ENCODE results near the gene TERT.
"Not testable (repeated sequence)": the region's sequence is repeated elsewhere in the genome, so short reads cannot be mapped to it uniquely, and the experiment has no call there.

The TERT gene

GRCh38 chr5:1277331-1277730, 17.5 kb downstream of the TERT start:
- no peak overlapping the region for H3K27ac ChIP-seq (replicated peaks; ENCODE audit: low read length)
- H4K8ac ChIP-seq (ENCODE audit: low read depth, low read length), result no peak overlapping the region
- no peak overlapping the region for H3K9ac ChIP-seq (ENCODE audit: low read depth, low read length, poor library complexity)
- no CpG with 5 or more reads among the region's 21 CpGs for WGBS, 2 donors (ENCODE audit: extremely low coverage in 2 of 2, insufficient read length in 2 of 2, insufficient replicate concordance in 1 of 2)
- no peak overlapping the region for H2BK12ac ChIP-seq (ENCODE audit: low read length)
- H3K18ac ChIP-seq (ENCODE audit: low read length), result no peak overlapping the region
- H3K79me1 ChIP-seq (ENCODE audit: low read depth, low read length), result peaks cover 2% of the 10 kb centered on the region
- H3K36me3 ChIP-seq (replicated peaks in 1 of 2; ENCODE audit: control insufficient read depth in 2 of 2, insufficient read depth in 2 of 2, low read length in 2 of 2), result peaks cover 0 to 8% of the 10 kb centered on the region in 2 donors
- no peak overlapping the region for H2BK5ac ChIP-seq (ENCODE audit: low read length)
- no peak overlapping the region for H2BK120ac ChIP-seq (ENCODE audit: low read depth, low read length)
- H3K9me3 ChIP-seq (replicated peaks in 1 of 2; ENCODE audit: control insufficient read depth in 2 of 2, insufficient read depth in 1 of 2, low read depth in 1 of 2, low read length in 2 of 2), result peaks cover 0 to 2% of the 10 kb centered on the region in 2 donors
- H3K14ac ChIP-seq (ENCODE audit: low read length), result peak overlapping the region; percentile 47
- H3K27me3 ChIP-seq (ENCODE audit: control insufficient read depth in 3 of 3, insufficient read depth in 3 of 3, low read depth in 1 of 3, low read length in 3 of 3), result no peaks in the 10 kb centered on the region
- H3K4me3 ChIP-seq (ENCODE audit: low read length in 2 of 2), result no peak overlapping the region
- H2AFZ ChIP-seq (ENCODE audit: low read length), result no peak overlapping the region
- H2BK15ac ChIP-seq (ENCODE audit: low read length), result no peak overlapping the region
- no peak for DNase-seq (ENCODE audit: low spot score)
- no peaks in the 10 kb centered on the region for H3K4me1 ChIP-seq (ENCODE audit: control insufficient read depth in 2 of 2, insufficient read depth in 1 of 2, low read depth in 1 of 2, low read length in 2 of 2)
- no peak overlapping the region for H4K91ac ChIP-seq (ENCODE audit: low read depth, low read length, poor library complexity)
- no peak overlapping the region for H3K23ac ChIP-seq (ENCODE audit: low read depth, low read length, poor library complexity)
- H2AK5ac ChIP-seq (ENCODE audit: low read depth, low read length), result no peak overlapping the region
- H3K4me2 ChIP-seq (ENCODE audit: insufficient read depth, low read length, poor library complexity, severe bottlenecking), result no peak overlapping the region
- no peak overlapping the region for H3K4ac ChIP-seq (ENCODE audit: low read length)

DNA sequence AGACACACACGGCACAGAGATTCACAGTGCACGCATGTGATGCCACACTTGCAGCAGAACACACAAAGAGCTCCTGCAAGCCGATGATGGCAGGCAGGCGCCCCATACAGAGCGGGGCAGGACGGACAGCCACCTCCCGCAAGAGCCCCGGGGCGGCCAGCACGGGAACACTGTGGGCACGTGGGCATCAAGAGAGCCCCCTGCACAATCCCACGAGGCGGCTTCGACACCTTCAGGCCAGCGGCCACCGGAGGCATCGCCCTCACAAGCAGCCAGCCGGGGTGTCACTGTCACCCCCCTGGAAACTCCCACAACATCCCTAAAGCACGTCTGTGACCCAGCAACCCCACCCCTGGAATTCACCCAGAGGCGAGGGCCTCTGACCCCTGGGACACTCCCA, 17.9 kb downstream of the TERT start:
- Histone ChIP-seq H3K4me3 (ENCODE audit: low read length in 2 of 2) (no peak overlapping the region), H4K8ac (ENCODE audit: low read depth, low read length) (no peak overlapping the region), H2BK5ac (ENCODE audit: low read length) (no peak overlapping the region), H3K4me2 (ENCODE audit: insufficient read depth, low read length, poor library complexity, severe bottlenecking) (no peak overlapping the region), H2BK12ac (ENCODE audit: low read length) (no peak overlapping the region), H2BK15ac (ENCODE audit: low read length) (no peak overlapping the region), H3K36me3 (replicated peaks in 1 of 2; ENCODE audit: control insufficient read depth in 2 of 2, insufficient read depth in 2 of 2, low read length in 2 of 2) (peaks cover 0 to 8% of the 10 kb centered on the region in 2 donors), H2AK5ac (ENCODE audit: low read depth, low read length) (no peak overlapping the region), H3K27ac (replicated peaks; ENCODE audit: low read length) (no peak overlapping the region), H3K4me1 (ENCODE audit: control insufficient read depth in 2 of 2, insufficient read depth in 1 of 2, low read depth in 1 of 2, low read length in 2 of 2) (no peaks in the 10 kb centered on the region), H3K23ac (ENCODE audit: low read depth, low read length, poor library complexity) (no peak overlapping the region), H3K27me3 (ENCODE audit: control insufficient read depth in 3 of 3, insufficient read depth in 3 of 3, low read depth in 1 of 3, low read length in 3 of 3) (no peaks in the 10 kb centered on the region), H3K79me1 (ENCODE audit: low read depth, low read length) (peaks cover 2% of the 10 kb centered on the region), H3K14ac (ENCODE audit: low read length) (peak overlapping the region; percentile 47), H3K18ac (ENCODE audit: low read length) (no peak overlapping the region), H3K9ac (ENCODE audit: low read depth, low read length, poor library complexity) (no peak overlapping the region), H3K4ac (ENCODE audit: low read length) (no peak overlapping the region), H3K9me3 (replicated peaks in 1 of 2; ENCODE audit: control insufficient read depth in 2 of 2, insufficient read depth in 1 of 2, low read depth in 1 of 2, low read length in 2 of 2) (peaks cover 0 to 2% of the 10 kb centered on the region in 2 donors), H2AFZ (ENCODE audit: low read length) (no peak overlapping the region), H4K91ac (ENCODE audit: low read depth, low read length, poor library complexity) (no peak overlapping the region), H2BK120ac (ENCODE audit: low read depth, low read length) (no peak overlapping the region)
- no CpG with 5 or more reads among the region's 20 CpGs for WGBS, 2 donors (ENCODE audit: extremely low coverage in 2 of 2, insufficient read length in 2 of 2, insufficient replicate concordance in 1 of 2)
- no peak for DNase-seq (ENCODE audit: low spot score)

GRCh38 chr5:1275397-1276391, 19.2 kb downstream of the TERT start:
- not testable (repeated sequence) for H4K8ac ChIP-seq (ENCODE audit: low read depth, low read length); H3K18ac ChIP-seq (ENCODE audit: low read length); H2BK5ac ChIP-seq (ENCODE audit: low read length); H2BK15ac ChIP-seq (ENCODE audit: low read length); H3K4me1 ChIP-seq (ENCODE audit: control insufficient read depth in 2 of 2, insufficient read depth in 1 of 2, low read depth in 1 of 2, low read length in 2 of 2); H2AK5ac ChIP-seq (ENCODE audit: low read depth, low read length); H3K9me3 ChIP-seq (replicated peaks in 1 of 2; ENCODE audit: control insufficient read depth in 2 of 2, insufficient read depth in 1 of 2, low read depth in 1 of 2, low read length in 2 of 2); H3K4me3 ChIP-seq (ENCODE audit: low read length in 2 of 2); H3K79me1 ChIP-seq (ENCODE audit: low read depth, low read length); H2AFZ ChIP-seq (ENCODE audit: low read length); H3K36me3 ChIP-seq (replicated peaks in 1 of 2; ENCODE audit: control insufficient read depth in 2 of 2, insufficient read depth in 2 of 2, low read length in 2 of 2); H3K4me2 ChIP-seq (ENCODE audit: insufficient read depth, low read length, poor library complexity, severe bottlenecking); DNase-seq (ENCODE audit: low spot score); H2BK12ac ChIP-seq (ENCODE audit: low read length); H3K27me3 ChIP-seq (ENCODE audit: control insufficient read depth in 3 of 3, insufficient read depth in 3 of 3, low read depth in 1 of 3, low read length in 3 of 3); H2BK120ac ChIP-seq (ENCODE audit: low read depth, low read length); H4K91ac ChIP-seq (ENCODE audit: low read depth, low read length, poor library complexity); H3K9ac ChIP-seq (ENCODE audit: low read depth, low read length, poor library complexity); H3K23ac ChIP-seq (ENCODE audit: low read depth, low read length, poor library complexity); H3K27ac ChIP-seq (replicated peaks; ENCODE audit: low read length); H3K14ac ChIP-seq (ENCODE audit: low read length); H3K4ac ChIP-seq (ENCODE audit: low read length)
- WGBS, 2 donors (ENCODE audit: extremely low coverage in 2 of 2, insufficient read length in 2 of 2, insufficient replicate concordance in 1 of 2), result no CpG with 5 or more reads among the region's 10 CpGs

DNA sequence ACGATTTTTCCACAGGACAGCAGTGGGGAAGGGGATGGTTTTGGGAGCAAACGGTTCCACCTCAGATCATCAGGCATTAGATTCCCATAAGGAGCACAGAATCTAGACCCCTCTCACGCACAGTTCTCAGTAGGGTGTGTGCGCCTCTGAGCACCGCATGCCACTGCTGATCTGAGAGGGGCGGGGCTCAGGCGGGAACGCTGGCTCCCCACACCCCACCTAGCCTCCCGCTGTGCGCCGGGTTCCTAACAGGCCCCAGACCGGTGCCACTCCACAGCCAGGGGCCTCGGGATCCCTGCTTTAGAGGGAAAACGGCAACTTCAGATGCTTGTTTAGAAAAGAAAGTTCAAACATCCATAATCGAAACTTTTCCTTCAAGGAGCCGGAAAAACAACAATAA, 20.4 kb downstream of the TERT start:
- H3K4me2 ChIP-seq (ENCODE audit: insufficient read depth, low read length, poor library complexity, severe bottlenecking), result no peak overlapping the region
- no peak overlapping the region for H4K8ac ChIP-seq (ENCODE audit: low read depth, low read length)
- H2BK15ac ChIP-seq (ENCODE audit: low read length), result no peak overlapping the region
- H3K36me3 ChIP-seq (replicated peaks in 1 of 2; ENCODE audit: control insufficient read depth in 2 of 2, insufficient read depth in 2 of 2, low read length in 2 of 2), result peaks cover 0 to 8% of the 10 kb centered on the region in 2 donors
- H3K18ac ChIP-seq (ENCODE audit: low read length), result no peak overlapping the region
- H3K4ac ChIP-seq (ENCODE audit: low read length), result no peak overlapping the region
- DNase-seq (ENCODE audit: low spot score), result no peak
- H3K23ac ChIP-seq (ENCODE audit: low read depth, low read length, poor library complexity), result no peak overlapping the region
- H2BK120ac ChIP-seq (ENCODE audit: low read depth, low read length), result no peak overlapping the region
- no peaks in the 10 kb centered on the region for H3K27me3 ChIP-seq (ENCODE audit: control insufficient read depth in 3 of 3, insufficient read depth in 3 of 3, low read depth in 1 of 3, low read length in 3 of 3)
- H3K9ac ChIP-seq (ENCODE audit: low read depth, low read length, poor library complexity), result no peak overlapping the region
- no peak overlapping the region for H3K14ac ChIP-seq (ENCODE audit: low read length)
- H2AK5ac ChIP-seq (ENCODE audit: low read depth, low read length), result no peak overlapping the region
- H3K27ac ChIP-seq (replicated peaks; ENCODE audit: low read length), result no peak overlapping the region
- no peak overlapping the region for H2AFZ ChIP-seq (ENCODE audit: low read length)
- H3K4me3 ChIP-seq (ENCODE audit: low read length in 2 of 2), result no peak overlapping the region
- WGBS, 2 donors (ENCODE audit: extremely low coverage in 2 of 2, insufficient read length in 2 of 2, insufficient replicate concordance in 1 of 2), result no CpG with 5 or more reads among the region's 16 CpGs
- no peak overlapping the region for H2BK5ac ChIP-seq (ENCODE audit: low read length)
- peaks cover 0 to 2% of the 10 kb centered on the region in 2 donors for H3K9me3 ChIP-seq (replicated peaks in 1 of 2; ENCODE audit: control insufficient read depth in 2 of 2, insufficient read depth in 1 of 2, low read depth in 1 of 2, low read length in 2 of 2)
- no peaks in the 10 kb centered on the region for H3K79me1 ChIP-seq (ENCODE audit: low read depth, low read length)
- H2BK12ac ChIP-seq (ENCODE audit: low read length), result no peak overlapping the region
- H3K4me1 ChIP-seq (ENCODE audit: control insufficient read depth in 2 of 2, insufficient read depth in 1 of 2, low read depth in 1 of 2, low read length in 2 of 2), result no peaks in the 10 kb centered on the region
- no peak overlapping the region for H4K91ac ChIP-seq (ENCODE audit: low read depth, low read length, poor library complexity)
